PC-3 (cell line): ENCODE results near the gene KRTDAP. TPM values are rescaled to one million over a fixed set of nuclear protein-coding genes. Genes with fewer than 3 reads are reported as not detected.

Experiments used
- ATAC-seq: fragments of 200-7000 bp; cut with Tn5 transposase; 2 replicates; pipeline ENCODE4 v1.9.1; 2020; ENCODE audit warnings: mild to moderate bottlenecking, moderate library complexity
- BruUV-seq: library from RNA; stranded (reverse); fragments of 400-500 nt; replicated peaks from 2 replicates; lab custom pipeline; 2021; lab: Mats Ljungman, UMichigan
- CTCF ChIA-PET: fragments of 300-600 bp; sonication (Branson Sonifier 250); formaldehyde crosslinking; loops from one replicate; lab custom pipeline; 2022; ENCODE audit warnings: antibody characterized with exemption; lab: Charles Lee
- POLR2A ChIA-PET: fragments of 300-600 bp; sonication (Branson Sonifier 250); formaldehyde crosslinking; loops from one replicate; lab custom pipeline; 2022; ENCODE audit warnings: antibody characterized with exemption; ENCODE audit not compliant: unreplicated experiment; lab: Charles Lee
- DNase-seq: peaks from one replicate; pipeline ENCODE4 v3.0.0-alpha.2; 2015
- H2AFZ ChIP-seq: fragments of 300-600 bp; sonication (generic); 2 replicates; pipeline ENCODE4 v1.6.0; 2016; ENCODE audit warnings: antibody characterized with exemption, low read length
- H3F3A ChIP-seq: fragments of 300-600 bp; sonication (generic); one replicate; pipeline ENCODE4 v1.6.0; 2017; ENCODE audit warnings: antibody characterized with exemption, low read length, control low read depth, mild to moderate bottlenecking; ENCODE audit not compliant: unreplicated experiment
- H3K27ac ChIP-seq: fragments of 300-600 bp; sonication (generic); 2 replicates; pipeline ENCODE4 v1.5.1; 2016; ENCODE audit warnings: mild to moderate bottlenecking, low read length
- H3K27me3 ChIP-seq: fragments of 300-600 bp; sonication (generic); 2 replicates; pipeline ENCODE4 v1.6.1; 2016; ENCODE audit warnings: low read length, mixed read lengths
- H3K36me3 ChIP-seq: fragments of 300-600 bp; sonication (generic); 2 replicates; pipeline ENCODE4 v1.6.1; 2016; ENCODE audit warnings: low read depth, mixed run types, low read length, mixed read lengths
- H3K4me1 ChIP-seq: fragments of 300-600 bp; sonication (generic); 2 replicates; pipeline ENCODE4 v1.5.1; 2016; ENCODE audit warnings: low read length; ENCODE audit not compliant: insufficient read depth
- H3K4me2 ChIP-seq: fragments of 300-600 bp; sonication (generic); 2 replicates; pipeline ENCODE4 v1.6.0; 2016; ENCODE audit warnings: low read length
- H3K4me3 ChIP-seq: fragments of 300-600 bp; sonication (generic); 2 replicates; pipeline ENCODE4 v1.5.1; 2016; ENCODE audit warnings: mild to moderate bottlenecking, low read length, mixed read lengths
- H3K79me2 ChIP-seq: fragments of 300-600 bp; sonication (generic); 2 replicates; pipeline ENCODE4 v1.6.1; 2017; ENCODE audit warnings: low read length, mixed read lengths
- H3K9ac ChIP-seq: fragments of 300-600 bp; sonication (generic); 2 replicates; pipeline ENCODE4 v1.6.0; 2016; ENCODE audit warnings: mild to moderate bottlenecking, low read length
- H3K9me2 ChIP-seq: fragments of 300-600 bp; sonication (generic); replicated peaks from 2 replicates; pipeline ENCODE4 v1.6.1; 2016; ENCODE audit warnings: mixed run types, low read length, mixed read lengths
- H3K9me3 ChIP-seq: fragments of 300-600 bp; sonication (generic); 2 replicates; pipeline ENCODE4 v1.6.1; 2016; ENCODE audit warnings: low read length, mixed read lengths
- H4K20me1 ChIP-seq: fragments of 300-600 bp; sonication (generic); 2 replicates; pipeline ENCODE4 v1.6.1; 2016; ENCODE audit warnings: low read length, mixed read lengths
- EZH2 ChIP-seq: fragments of 300-600 bp; sonication (generic); IDR thresholded peaks from one replicate; pipeline ENCODE4 v1.6.1; 2017; ENCODE audit warnings: antibody characterized with exemption, mild to moderate bottlenecking, low read length; ENCODE audit not compliant: unreplicated experiment
- EZH2phosphoT487 ChIP-seq: fragments of 300-600 bp; sonication (generic); IDR thresholded peaks from 2 replicates; pipeline ENCODE4 v1.6.1; 2018; ENCODE audit warnings: mild to moderate bottlenecking, antibody characterized with exemption, low read length, borderline replicate concordance
- intact Hi-C: fragments of 100-400 bp; cut with micrococcal nuclease; formaldehyde crosslinking; loops from 2 replicates; pipeline ENCODE4 v1.9.0; 2023
- total RNA-seq: library from RNA; depleted of rRNA; stranded (reverse); fragments of >200 nt; gene quantifications from 2 replicates; pipeline ENCODE4 v1.2.3, GENCODE V29; 2014
- TF ChIP-seq, protein P1 (sequence below): fragments of 300-600 bp; sonication (generic); conservative IDR thresholded peaks from 2 replicates; pipeline ENCODE4 v1.5.1; 2017; ENCODE audit warnings: antibody characterized with exemption, low read depth, mild to moderate bottlenecking, low read length

KRTDAP gene
- total RNA-seq, 1 experiment from 2014 or later: not detected

GRCh38 chr19:35534803-35535480 is 44.7 kb upstream of the KRTDAP start:
- Histone ChIP-seq H3K4me3 (no peak overlapping the region), H3K79me2 (no peaks in the 10 kb centered on the region), H3F3A (no peaks in the 10 kb centered on the region), H3K9ac (no peak overlapping the region), H3K4me2 (no peak overlapping the region), H3K9me3 (no peaks in the 10 kb centered on the region), H3K4me1 (peaks cover 3% of the 10 kb centered on the region; the same call in 1 of the 2 replicates), H3K9me2 (no peaks in the 10 kb centered on the region), H3K36me3 (no peaks in the 10 kb centered on the region), H3K27me3 (no peaks in the 10 kb centered on the region), H2AFZ (no peak overlapping the region), H4K20me1 (no peaks in the 10 kb centered on the region), H3K27ac (no peak overlapping the region)
- no peak for DNase-seq
- POLR2A ChIA-PET: interaction anchor here (0.5 kb wide), 1 partner anchor 9 kb away, joined by 3 read pairs; no protein-coding TSS in a partner anchor
- CTCF ChIA-PET: interaction anchor here (0.5 kb wide), 1 partner anchor 140 kb away, joined by 3 read pairs; no protein-coding TSS in a partner anchor
- intact Hi-C loops: no loop called here
- BruUV-seq: no TSS peak
- no peak for ATAC-seq
- no peak for TF ChIP-seq EZH2
- TF ChIP-seq, protein P1, sequence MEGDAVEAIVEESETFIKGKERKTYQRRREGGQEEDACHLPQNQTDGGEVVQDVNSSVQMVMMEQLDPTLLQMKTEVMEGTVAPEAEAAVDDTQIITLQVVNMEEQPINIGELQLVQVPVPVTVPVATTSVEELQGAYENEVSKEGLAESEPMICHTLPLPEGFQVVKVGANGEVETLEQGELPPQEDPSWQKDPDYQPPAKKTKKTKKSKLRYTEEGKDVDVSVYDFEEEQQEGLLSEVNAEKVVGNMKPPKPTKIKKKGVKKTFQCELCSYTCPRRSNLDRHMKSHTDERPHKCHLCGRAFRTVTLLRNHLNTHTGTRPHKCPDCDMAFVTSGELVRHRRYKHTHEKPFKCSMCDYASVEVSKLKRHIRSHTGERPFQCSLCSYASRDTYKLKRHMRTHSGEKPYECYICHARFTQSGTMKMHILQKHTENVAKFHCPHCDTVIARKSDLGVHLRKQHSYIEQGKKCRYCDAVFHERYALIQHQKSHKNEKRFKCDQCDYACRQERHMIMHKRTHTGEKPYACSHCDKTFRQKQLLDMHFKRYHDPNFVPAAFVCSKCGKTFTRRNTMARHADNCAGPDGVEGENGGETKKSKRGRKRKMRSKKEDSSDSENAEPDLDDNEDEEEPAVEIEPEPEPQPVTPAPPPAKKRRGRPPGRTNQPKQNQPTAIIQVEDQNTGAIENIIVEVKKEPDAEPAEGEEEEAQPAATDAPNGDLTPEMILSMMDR: no peak
- TF ChIP-seq EZH2phosphoT487: no peak

DNA sequence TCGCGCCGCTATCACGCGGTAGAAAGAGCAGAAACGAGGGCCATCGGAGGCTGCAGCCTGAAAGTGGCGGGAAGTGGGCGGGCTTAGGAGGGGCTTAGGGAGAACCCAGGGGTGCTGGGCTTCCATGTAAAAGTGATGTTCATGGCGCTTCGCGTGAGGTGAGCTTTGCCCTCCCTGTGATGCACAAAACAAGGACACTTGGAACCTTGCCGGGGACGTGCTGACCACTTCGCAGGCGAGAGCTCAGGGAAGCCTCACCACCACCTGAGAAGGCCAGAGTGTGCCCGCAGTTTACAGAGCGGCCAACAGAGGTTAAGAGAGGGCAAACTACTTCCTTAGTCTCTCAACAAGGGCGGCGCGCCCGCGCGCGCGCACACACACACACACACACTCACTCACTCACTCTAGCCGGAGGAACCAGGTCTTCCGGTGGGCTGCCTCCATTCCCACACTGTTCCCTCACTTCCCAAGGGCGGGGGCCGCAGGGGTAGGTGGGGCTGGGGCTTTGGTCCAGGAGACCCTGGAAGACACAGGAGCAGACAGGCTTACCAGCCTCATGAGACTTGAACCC is 43.6 kb upstream of the KRTDAP start:
- intact Hi-C loops: no loop called here
- H3K36me3 ChIP-seq: no peaks in the 10 kb centered on the region
- TF ChIP-seq EZH2: no peak
- TF ChIP-seq EZH2phosphoT487: no peak
- TF ChIP-seq, protein P1: no peak
- CTCF ChIA-PET: no interaction called here
- H4K20me1 ChIP-seq: no peaks in the 10 kb centered on the region
- no TSS peak for BruUV-seq
- DNase-seq (no peak), ATAC-seq (no peak)
- H3K9me3 ChIP-seq: no peaks in the 10 kb centered on the region
- H3K4me3 ChIP-seq: no peak overlapping the region
- H3K4me1 ChIP-seq: peaks cover 3% of the 10 kb centered on the region; the same call in 1 of the 2 replicates
- H3K79me2 ChIP-seq: no peaks in the 10 kb centered on the region
- no peaks in the 10 kb centered on the region for H3K27me3 ChIP-seq
- H3K4me2 ChIP-seq: no peak overlapping the region
- POLR2A ChIA-PET: no interaction called here
- H2AFZ ChIP-seq: no peak overlapping the region
- H3F3A ChIP-seq: no peaks in the 10 kb centered on the region
- no peak overlapping the region for H3K27ac ChIP-seq
- no peak overlapping the region for H3K9ac ChIP-seq
- H3K9me2 ChIP-seq: no peaks in the 10 kb centered on the region
